H9 (cell line): ENCODE data around the gene ITSN1. TPM values are rescaled to one million over a fixed set of nuclear protein-coding genes. Genes with fewer than 3 reads are reported as not detected.

Experiments
- DNase-seq: peaks from one replicate; pipeline ENCODE4 v3.0.0-alpha.2; 2017
- H2AFZ ChIP-seq: one replicate; pipeline ENCODE4 v1.6.1; 2013; ENCODE audit warnings: mild to moderate bottlenecking, low read length, control low read depth, moderate library complexity
- H2AK5ac ChIP-seq: 2 replicates; pipeline ENCODE4 v1.6.1; 2013; ENCODE audit warnings: low read length, control low read depth, mixed read lengths; ENCODE audit not compliant: insufficient read length
- H2BK120ac ChIP-seq: one replicate; pipeline ENCODE4 v1.6.1; 2013; ENCODE audit warnings: low read depth, mild to moderate bottlenecking, low read length, control low read depth, inconsistent platforms; ENCODE audit not compliant: poor library complexity, severe bottlenecking
- H2BK12ac ChIP-seq: 2 replicates; pipeline ENCODE4 v1.6.1; 2013; ENCODE audit warnings: low read length, control low read depth, mixed read lengths, low read depth; ENCODE audit not compliant: insufficient read length
- H2BK15ac ChIP-seq: 2 replicates; pipeline ENCODE4 v1.6.1; 2013; ENCODE audit warnings: low read depth, low read length, control low read depth
- H2BK20ac ChIP-seq: one replicate; pipeline ENCODE4 v1.6.1; 2013; ENCODE audit warnings: low read depth, mild to moderate bottlenecking, low read length, control low read depth, inconsistent platforms; ENCODE audit not compliant: poor library complexity, severe bottlenecking
- H2BK5ac ChIP-seq: 2 replicates; pipeline ENCODE4 v1.6.1; 2013; ENCODE audit warnings: low read length, control low read depth, mixed read lengths; ENCODE audit not compliant: insufficient read length
- H3K14ac ChIP-seq: 2 replicates; pipeline ENCODE4 v1.6.1; 2013; ENCODE audit warnings: low read length, control low read depth; ENCODE audit not compliant: insufficient read depth
- H3K18ac ChIP-seq: 2 replicates; pipeline ENCODE4 v1.6.1; 2013; ENCODE audit warnings: low read depth, mild to moderate bottlenecking, mixed read lengths, low read length, control low read depth; ENCODE audit not compliant: insufficient read length
- H3K23ac ChIP-seq: 2 replicates; pipeline ENCODE4 v1.6.1; 2013; ENCODE audit warnings: low read length, control low read depth, mixed read lengths, low read depth; ENCODE audit not compliant: insufficient read length
- H3K23me2 ChIP-seq: 2 replicates; pipeline ENCODE4 v1.6.1; 2013; ENCODE audit warnings: low read depth, mild to moderate bottlenecking, mixed read lengths, low read length, control low read depth; ENCODE audit not compliant: insufficient read length, poor library complexity, severe bottlenecking
- H3K27ac ChIP-seq: 2 replicates; pipeline ENCODE4 v1.5.1; 2013; ENCODE audit warnings: low read length, control low read depth, mixed read lengths, low read depth; ENCODE audit not compliant: insufficient read length
- H3K27me3 ChIP-seq: 2 replicates; pipeline ENCODE4 v1.6.1; 2013; ENCODE audit warnings: low read length, control low read depth, inconsistent platforms; ENCODE audit not compliant: insufficient read depth
- H3K4ac ChIP-seq: 2 replicates; pipeline ENCODE4 v1.6.1; 2013; ENCODE audit warnings: low read depth, mild to moderate bottlenecking, control low read depth, inconsistent platforms, low read length, moderate library complexity
- H3K4me1 ChIP-seq: 2 replicates; pipeline ENCODE4 v1.6.1; 2013; ENCODE audit warnings: low read length, control low read depth, inconsistent platforms; ENCODE audit not compliant: insufficient read depth
- H3K4me2 ChIP-seq: 2 replicates; pipeline ENCODE4 v1.6.1; 2013; ENCODE audit warnings: low read length, control low read depth, mixed read lengths; ENCODE audit not compliant: insufficient read length, insufficient read depth
- H3K56ac ChIP-seq: 2 replicates; pipeline ENCODE4 v1.6.1; 2013; ENCODE audit warnings: low read depth, mild to moderate bottlenecking, mixed read lengths, low read length, control low read depth; ENCODE audit not compliant: insufficient read length
- H3K79me1 ChIP-seq: 2 replicates; pipeline ENCODE4 v1.6.1; 2013; ENCODE audit warnings: low read depth, mild to moderate bottlenecking, moderate library complexity, low read length, control low read depth, inconsistent platforms; ENCODE audit not compliant: insufficient read depth, poor library complexity, severe bottlenecking
- H3K79me2 ChIP-seq: 2 replicates; pipeline ENCODE4 v1.6.1; 2013; ENCODE audit warnings: low read length, control low read depth, inconsistent platforms; ENCODE audit not compliant: insufficient read depth
- H3K9ac ChIP-seq: 2 replicates; pipeline ENCODE4 v1.6.1; 2013; ENCODE audit warnings: low read length, control low read depth, mixed read lengths; ENCODE audit not compliant: insufficient read length; ENCODE audit errors: extremely low read depth
- H3K9me3 ChIP-seq: one replicate; pipeline ENCODE4 v1.6.1; 2013; ENCODE audit warnings: low read depth, low read length, inconsistent platforms; ENCODE audit not compliant: control insufficient read depth
- H3T11ph ChIP-seq: one replicate; pipeline ENCODE4 v1.6.1; 2013; ENCODE audit warnings: mild to moderate bottlenecking, low read length, control low read depth, inconsistent platforms
- H4K20me1 ChIP-seq: one replicate; pipeline ENCODE4 v1.6.1; 2013; ENCODE audit not compliant: control insufficient read depth, insufficient read length, insufficient read depth
- H4K5ac ChIP-seq: 2 replicates; pipeline ENCODE4 v1.6.1; 2013; ENCODE audit warnings: low read depth, mild to moderate bottlenecking, mixed read lengths, low read length, control low read depth; ENCODE audit not compliant: insufficient read length
- H4K8ac ChIP-seq: replicated peaks from 2 replicates; pipeline ENCODE4 v1.6.1; 2013; ENCODE audit warnings: low read length, control low read depth, mixed read lengths, low read depth; ENCODE audit not compliant: insufficient read length
- H4K91ac ChIP-seq: 2 replicates; pipeline ENCODE4 v1.6.1; 2013; ENCODE audit warnings: low read depth, mild to moderate bottlenecking, moderate library complexity, mixed read lengths, low read length, control low read depth; ENCODE audit not compliant: insufficient read length
- H3K27ac Mint-ChIP-seq, 3 experiments: 2 replicates in 2 of 3; 3 replicates in 1 of 3; pipeline ENCODE4 v1.8.0; 2020 to 2021; ENCODE audit warnings: mixed read lengths in 3 of 3, mild to moderate bottlenecking in 1 of 3, moderate library complexity in 1 of 3
- H3K27me3 Mint-ChIP-seq: 2 replicates; pipeline ENCODE4 v1.8.0; 2021; ENCODE audit warnings: low read depth, mild to moderate bottlenecking, moderate library complexity, mixed read lengths
- H3K36me3 Mint-ChIP-seq, 3 experiments: 2 replicates in 2 of 3; 3 replicates in 1 of 3; pipeline ENCODE4 v1.8.0; 2020 to 2021; ENCODE audit warnings: low read depth in 3 of 3, mixed read lengths in 3 of 3; ENCODE audit not compliant: insufficient read depth in 1 of 3
- H3K4me1 Mint-ChIP-seq, 2 experiments: 2 replicates each; pipeline ENCODE4 v1.8.0; 2020; ENCODE audit warnings: mixed read lengths in 2 of 2
- H3K4me3 Mint-ChIP-seq, 2 experiments: 2 replicates in 1 of 2; 3 replicates in 1 of 2; pipeline ENCODE4 v1.8.0; 2020 to 2021; ENCODE audit warnings: mild to moderate bottlenecking in 2 of 2, mixed read lengths in 2 of 2, moderate library complexity in 1 of 2
- H3K9me3 Mint-ChIP-seq, 2 experiments: 2 replicates in 1 of 2; 3 replicates in 1 of 2; pipeline ENCODE4 v1.8.0; 2020; ENCODE audit warnings: mild to moderate bottlenecking in 2 of 2, mixed read lengths in 2 of 2, moderate library complexity in 1 of 2
- CTCF ChIP-seq: fragments of 200-600 bp; sonication (generic); conservative IDR thresholded peaks from 3 replicates; pipeline ENCODE4 v1.8.0; 2021; ENCODE audit warnings: antibody characterized with exemption, mild to moderate bottlenecking
- WGBS: extraction: QIAGEN DNeasy Blood & Tissue Kit; methylation state at CpG from one replicate; pipeline ENCODE4 v1.1.7; 2013; ENCODE audit warnings: missing lambda C conversion rate, low lambda C conversion rate, mixed read lengths; ENCODE audit not compliant: insufficient read length; ENCODE audit errors: extremely low coverage; 5-methylcytosine and 5-hydroxymethylcytosine counted together
- total RNA-seq: library from RNA; stranded (reverse); gene quantifications from 2 replicates; pipeline ENCODE4 v1.2.1, GENCODE V29; 2021

The ITSN1 gene
- total RNA-seq, 1 experiment from 2014 or later, result 94.2 TPM

GRCh38 chr21:33908760-33909159 lies 266.5 kb downstream of the ITSN1 start:
- Histone ChIP-seq H4K91ac (no peak overlapping the region), H3K23ac (no peak overlapping the region), H4K5ac (no peak overlapping the region), H4K8ac (no peak overlapping the region), H3T11ph (no peak overlapping the region), H4K20me1 (no peaks in the 10 kb centered on the region), H3K4ac (no peak overlapping the region), H3K9me3 (no peaks in the 10 kb centered on the region), H2AK5ac (no peak overlapping the region), H3K27ac (no peak overlapping the region), H3K23me2 (no peaks in the 10 kb centered on the region), H2BK12ac (no peak overlapping the region), H2BK120ac (no peak overlapping the region), H3K27me3 (no peaks in the 10 kb centered on the region), H3K18ac (no peak overlapping the region), H3K79me1 (no peaks in the 10 kb centered on the region), H3K79me2 (no peaks in the 10 kb centered on the region), H2BK15ac (no peak overlapping the region), H3K4me1 (no peaks in the 10 kb centered on the region), H3K9ac (no peak overlapping the region), H3K56ac (no peak overlapping the region), H2AFZ (no peak overlapping the region), H3K4me2 (no peak overlapping the region), H2BK5ac (no peak overlapping the region), H2BK20ac (no peak overlapping the region), H3K14ac (no peak overlapping the region)
- Mint-ChIP-seq H3K27ac (no peak overlapping the region), H3K36me3 (peaks cover 43 to 85% (median 85%) of the 10 kb centered on the region in 3 experiments; a peak in 6 of 7 replicates), H3K4me3 (no peak overlapping the region), H3K9me3 (no peaks in the 10 kb centered on the region), H3K4me1 (no peaks in the 10 kb centered on the region), H3K27me3 (no peaks in the 10 kb centered on the region)
- TF ChIP-seq CTCF, result no peak
- DNase-seq, result no peak
- WGBS, result no CpG with 5 or more reads among the region's 6 CpGs
